T follicular helper cell (primary cell): ENCODE measurements around the gene SMYD5.

ENCODE experiments used
- DNase-seq: peaks from one replicate; pipeline ENCODE4 v3.0.0-alpha.2; 2020; ENCODE audit warnings: low read depth

SMYD5 gene

DNA sequence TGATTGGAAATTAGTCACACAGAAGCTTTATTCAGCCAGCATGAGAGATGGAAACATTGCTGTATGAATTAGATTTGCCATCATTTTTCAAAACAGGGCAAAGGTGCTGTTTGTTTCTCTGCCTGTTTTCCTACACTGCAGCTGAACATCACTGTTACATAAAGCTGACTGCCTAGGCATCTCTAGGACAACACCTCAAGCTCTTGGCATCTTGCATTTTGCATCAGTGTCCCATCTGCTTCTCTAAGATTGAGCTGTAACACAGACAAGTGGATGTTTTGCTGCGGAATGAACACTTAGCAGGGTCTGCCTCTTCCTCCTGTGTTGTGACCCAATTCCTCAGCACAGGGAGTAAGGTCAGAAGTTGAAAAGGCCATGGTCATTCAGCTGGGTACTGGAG is 24.9 kb downstream of the SMYD5 start:
- no peak for DNase-seq

DNA sequence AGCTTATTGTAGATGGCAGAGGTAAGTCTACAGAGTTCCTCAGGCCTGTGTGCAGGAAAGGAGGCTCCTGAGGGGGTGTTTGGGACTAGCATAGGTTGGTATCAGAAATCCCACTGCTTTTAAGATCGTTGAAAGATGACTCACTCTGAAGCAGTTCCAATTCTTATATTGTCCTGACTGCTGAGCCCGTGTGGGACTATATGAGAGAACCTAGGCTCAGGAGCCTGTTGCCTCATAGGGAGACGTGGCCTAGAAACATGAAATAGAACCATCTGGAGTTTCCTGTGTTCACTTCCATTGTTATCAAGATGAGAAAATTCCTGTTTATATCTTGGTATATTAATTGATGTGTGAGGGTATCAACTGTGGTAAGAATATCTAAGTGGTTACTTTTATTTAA is 25.7 kb downstream of the SMYD5 start:
- DNase-seq: no peak

DNA sequence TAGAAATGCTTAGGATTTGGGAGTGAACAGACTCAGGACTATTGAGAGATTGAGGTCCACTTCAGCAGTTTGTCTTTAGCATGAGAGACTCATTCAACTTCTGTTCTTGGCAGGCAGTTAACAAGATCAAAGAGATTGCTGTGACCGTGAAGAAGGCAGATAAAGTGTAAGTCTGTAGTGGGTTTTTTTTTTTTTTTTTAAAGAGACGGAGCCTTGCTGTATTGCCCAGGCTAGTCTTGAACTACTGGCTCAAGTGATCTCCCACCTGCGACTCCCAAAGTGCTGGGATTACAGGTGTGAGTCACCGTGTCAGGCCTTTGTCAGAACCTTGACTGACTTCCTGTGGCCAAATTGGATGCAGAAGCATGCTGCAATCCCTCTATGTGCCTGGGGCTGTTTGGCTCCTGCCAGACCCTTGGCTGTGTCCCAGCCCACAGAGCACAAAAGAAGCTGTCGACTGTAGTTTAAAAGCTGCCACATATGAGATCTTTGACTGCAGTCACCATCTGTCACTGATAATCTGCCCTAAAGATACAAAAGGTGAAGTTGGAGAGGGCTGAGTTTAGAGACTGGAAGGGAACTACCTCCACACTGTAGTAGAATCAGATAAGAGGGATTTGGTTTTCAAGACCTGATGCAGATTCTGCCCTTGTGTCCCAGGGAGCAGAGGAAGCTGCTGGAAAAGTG is 30.0 kb downstream of the SMYD5 start:
- DNase-seq: no peak

DNA sequence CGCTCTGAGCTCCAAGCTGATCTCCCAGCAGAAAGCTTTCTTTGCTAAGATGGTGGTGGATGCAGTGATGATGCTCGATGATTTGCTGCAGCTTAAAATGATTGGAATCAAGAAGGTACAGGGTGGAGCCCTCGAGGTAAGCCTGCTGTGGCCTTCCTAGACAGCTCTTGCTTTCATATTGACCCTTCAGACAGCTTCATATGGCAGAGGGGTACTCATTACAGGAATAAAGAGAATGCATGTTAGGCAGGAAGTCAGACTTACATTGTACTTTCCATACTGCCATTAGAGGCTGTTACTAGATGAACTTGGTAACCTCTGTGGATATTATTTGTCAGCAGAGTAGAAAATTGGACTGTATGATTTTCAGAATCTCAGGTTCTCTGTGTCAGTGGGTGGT is 30.5 kb downstream of the SMYD5 start:
- DNase-seq: no peak

DNA sequence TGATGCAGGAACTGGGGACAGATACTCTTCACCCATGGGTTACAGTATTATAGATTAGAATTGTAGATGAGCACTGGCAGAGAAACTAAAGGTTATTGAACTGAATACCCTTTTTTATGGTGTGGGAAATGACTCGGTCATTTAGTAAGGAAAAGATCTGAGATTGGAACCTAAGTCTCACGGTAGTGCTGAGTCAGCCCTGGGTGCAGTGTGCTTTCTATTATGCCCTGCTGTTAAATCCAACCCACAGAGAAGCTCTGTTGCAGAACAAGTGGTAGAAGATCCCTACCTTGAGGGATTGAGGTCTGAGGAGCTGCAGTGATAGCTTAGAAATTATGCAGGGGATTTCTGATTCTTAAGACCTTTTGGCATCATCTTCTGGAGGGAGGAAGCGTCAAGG is 32.8 kb downstream of the SMYD5 start:
- no peak for DNase-seq

DNA sequence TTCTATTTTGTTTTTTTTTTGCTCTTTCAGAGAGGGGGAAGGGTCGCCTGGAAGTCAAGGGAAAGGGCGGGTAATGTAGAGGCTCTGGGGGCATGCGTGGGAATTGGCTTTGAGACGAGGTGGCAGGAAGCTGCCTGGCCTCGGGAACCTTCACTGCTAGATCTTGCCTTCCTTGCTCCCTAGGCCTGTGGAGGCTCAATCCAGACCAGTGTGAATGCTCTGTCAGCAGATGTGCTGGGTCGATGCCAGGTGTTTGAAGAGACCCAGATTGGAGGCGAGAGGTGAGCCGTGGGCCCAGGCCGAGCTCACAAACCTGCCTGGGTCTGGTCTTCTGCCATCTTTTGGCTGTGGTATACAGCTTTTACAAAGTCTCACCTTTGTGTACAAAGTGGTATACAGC is 35.6 kb downstream of the SMYD5 start:
- DNase-seq: no peak

DNA sequence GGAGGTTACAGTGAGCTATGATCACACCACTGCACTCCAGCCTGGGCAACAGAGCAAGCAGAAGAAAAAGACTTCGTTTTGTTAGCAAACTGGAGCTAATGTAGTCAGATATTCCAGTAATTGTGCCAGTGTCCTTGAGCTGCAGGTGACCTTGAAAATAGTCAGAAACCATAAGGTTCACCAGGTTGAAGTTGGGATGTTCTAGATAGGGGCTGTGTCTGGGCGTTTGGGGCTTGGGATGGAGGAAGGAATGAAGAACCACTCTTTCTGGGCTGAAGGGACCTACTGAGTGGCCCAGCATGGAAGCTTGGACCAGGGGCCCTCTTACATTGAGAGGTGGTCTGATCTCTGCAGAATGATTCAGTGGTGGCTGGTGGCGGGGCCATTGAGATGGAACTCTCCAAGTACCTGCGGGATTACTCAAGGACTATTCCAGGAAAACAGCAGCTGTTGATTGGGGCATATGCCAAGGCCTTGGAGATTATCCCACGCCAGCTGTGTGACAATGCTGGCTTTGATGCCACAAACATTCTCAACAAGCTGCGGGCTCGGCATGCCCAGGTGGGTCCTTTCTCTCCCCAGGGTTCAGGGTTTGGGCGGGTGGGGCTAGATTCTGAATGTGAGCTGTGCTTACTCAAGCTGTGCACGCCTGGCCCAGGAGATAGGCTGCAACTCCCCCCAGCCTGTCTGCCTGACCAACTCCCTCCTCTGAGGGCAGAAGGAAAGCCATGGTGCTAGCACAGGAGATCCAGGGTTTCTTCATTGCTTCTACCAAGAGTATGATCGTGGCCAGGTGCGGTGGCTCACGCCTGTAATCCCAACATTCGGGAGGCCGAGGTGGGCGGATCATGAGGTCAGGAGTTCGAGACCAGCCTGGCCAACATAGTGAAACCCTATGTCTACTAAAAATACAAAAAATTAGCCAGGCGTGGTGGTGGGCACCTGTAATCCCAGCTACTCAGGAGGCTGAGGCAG is 37.1 kb downstream of the SMYD5 start:
- no peak for DNase-seq

DNA sequence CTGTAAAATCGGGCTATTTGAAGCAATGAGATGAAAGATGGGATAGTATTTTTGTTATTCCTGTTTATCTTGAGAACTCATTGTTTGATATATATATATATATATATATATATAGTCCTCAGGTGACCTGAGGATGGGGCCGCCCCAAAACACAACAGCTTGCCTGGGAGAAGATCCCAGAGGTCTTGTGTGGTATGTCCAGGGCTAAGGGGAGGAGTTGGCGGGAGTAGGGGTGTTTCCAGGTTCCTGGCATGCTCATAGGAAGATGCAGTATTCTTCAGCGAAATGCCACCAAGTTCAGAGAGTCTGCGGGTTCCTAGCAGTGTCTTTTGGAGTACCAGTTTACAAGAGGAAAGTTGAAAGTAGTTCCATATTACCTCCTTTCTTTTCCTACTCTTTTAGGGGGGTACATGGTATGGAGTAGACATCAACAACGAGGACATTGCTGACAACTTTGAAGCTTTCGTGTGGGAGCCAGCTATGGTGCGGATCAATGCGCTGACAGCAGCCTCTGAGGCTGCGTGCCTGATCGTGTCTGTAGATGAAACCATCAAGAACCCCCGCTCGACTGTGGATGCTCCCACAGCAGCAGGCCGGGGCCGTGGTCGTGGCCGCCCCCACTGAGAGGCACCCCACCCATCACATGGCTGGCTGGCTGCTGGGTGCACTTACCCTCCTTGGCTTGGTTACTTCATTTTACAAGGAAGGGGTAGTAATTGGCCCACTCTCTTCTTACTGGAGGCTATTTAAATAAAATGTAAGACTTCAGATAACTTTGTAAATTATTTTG is 38.4 kb downstream of the SMYD5 start:
- no peak for DNase-seq

DNA sequence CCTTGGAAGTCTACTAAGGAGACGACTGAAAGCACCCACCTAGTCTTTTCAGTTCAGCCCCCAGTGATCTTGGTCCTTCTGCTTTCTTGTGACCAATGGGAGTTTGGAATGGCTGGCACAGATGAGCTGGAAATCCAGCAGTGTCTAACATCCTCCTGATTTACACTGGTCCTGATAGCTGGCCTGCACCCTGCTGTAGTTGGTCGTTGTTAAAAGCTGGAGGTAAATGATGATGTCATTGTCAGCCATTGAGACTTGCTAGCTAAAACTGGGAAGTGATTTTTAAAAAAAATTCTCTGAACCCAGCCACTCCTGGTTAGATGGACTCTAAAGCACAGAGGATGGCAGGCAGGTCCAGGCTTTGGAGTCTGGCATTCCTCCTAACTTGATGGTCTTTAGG is 39.4 kb downstream of the SMYD5 start:
- no peak for DNase-seq

DNA sequence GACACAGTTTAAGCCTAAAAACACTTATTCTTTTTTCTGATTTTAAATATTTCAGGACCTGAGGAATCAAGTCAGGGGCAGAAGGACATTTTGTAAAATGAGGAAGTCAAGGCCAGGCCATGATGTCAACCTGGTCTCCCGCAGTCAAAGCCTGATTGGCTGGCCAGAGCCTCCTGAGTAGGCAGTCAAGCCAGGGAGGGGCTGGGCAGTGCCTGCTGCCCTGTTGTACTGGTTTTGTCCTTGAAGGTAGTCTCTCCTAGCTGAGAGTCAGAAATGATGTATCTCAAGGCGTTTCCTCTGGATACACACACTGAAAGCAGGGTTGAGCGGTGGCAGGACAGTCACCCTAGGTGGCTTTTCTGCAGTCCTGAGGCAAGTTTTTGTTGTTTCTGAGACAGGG is 39.9 kb downstream of the SMYD5 start:
- DNase-seq: no peak

DNA sequence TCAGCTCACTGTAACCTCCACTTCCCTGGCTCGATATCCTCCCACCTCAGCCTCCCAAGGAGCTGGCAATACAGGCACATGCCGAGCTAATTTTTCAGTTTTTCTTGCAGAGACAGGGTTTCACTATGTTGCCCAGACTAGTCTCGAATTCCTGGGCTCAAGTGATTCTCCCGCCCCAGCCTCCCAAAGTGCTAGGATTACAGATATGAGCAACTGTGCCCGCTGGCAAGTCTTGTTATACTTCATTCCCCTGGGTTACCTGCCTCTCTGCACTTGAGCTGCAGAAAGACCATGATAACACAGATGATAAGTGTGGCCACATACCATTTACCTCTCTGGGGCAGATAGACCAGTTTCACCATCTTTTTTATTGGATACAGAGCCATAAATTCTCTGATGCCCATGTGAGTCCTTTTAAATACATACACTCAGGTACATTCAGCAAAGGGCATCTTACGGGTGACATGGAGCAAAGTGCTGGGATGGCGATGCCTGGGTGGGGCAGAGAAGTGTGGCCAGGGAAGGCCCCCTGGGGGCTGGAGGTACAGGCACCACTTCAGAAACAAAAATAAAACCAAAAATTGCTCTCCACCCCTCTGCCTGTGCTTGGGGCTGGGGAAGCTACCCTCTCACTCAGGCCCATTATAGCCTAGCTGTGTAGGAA is 40.4 kb downstream of the SMYD5 start:
- DNase-seq: no peak

DNA sequence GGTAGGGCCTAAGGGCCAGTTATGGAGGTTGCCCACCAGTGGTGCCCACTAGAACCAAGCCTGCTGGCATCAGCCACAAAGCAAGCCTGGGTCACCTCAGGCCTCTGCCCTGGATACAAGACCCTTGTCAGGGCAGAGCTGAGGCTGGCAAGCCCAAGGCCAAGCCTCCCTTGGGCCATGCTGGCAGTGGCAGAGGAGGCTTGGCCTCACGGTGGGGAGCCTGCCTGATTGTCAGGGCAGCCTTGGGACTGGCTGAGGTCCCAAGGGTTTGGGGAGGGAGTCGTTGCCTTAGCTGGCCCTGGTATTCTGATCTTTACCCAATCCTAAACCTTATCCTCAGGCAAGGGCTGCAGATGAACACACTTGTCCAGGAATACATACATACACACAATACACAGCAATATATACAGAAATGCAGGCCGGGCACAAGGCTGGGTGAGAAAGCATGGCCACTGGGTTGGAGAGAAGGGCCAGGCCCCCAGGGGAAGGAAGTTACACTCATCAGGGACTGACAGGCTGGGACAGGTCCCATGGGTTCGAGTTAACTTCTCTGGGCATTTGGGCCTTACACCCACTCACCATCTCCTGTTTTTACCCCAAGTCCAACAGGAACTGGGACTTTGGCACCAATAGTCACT is 41.1 kb downstream of the SMYD5 start:
- DNase-seq: no peak

DNA sequence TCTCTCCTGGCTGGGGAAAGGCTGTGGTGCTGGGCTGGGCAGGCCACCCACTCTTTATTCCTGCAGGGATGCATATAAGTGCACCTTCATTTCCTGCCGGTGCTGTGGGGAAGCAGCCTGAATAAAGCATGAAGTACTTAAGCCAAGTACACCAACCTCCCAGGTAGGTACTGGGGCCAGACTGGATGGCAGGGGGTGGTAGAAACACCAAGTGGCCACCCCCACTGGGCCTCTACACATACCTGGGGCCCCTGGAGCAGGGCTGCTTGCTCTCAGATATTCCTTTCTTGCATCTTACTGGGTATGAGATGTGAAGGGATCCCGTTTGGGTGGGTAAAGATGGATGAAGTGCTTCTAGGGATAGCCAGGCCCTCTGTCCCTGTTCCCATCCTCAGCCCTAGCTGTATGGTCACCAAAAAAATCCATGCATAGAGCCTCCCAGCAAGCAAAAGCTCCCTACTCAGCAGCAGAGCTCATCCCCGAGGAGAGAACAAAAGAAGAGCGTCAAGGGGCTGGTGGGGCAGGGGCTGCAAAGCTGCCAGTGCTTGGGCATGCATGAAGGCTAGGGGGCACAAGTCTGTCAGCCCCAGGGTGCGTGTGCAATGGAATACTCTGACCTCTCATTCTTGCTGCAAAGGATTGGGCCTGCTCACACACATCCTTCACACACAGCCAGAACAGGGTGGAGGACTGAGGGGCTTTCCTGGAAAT is 42.0 kb downstream of the SMYD5 start:
- no peak for DNase-seq

DNA sequence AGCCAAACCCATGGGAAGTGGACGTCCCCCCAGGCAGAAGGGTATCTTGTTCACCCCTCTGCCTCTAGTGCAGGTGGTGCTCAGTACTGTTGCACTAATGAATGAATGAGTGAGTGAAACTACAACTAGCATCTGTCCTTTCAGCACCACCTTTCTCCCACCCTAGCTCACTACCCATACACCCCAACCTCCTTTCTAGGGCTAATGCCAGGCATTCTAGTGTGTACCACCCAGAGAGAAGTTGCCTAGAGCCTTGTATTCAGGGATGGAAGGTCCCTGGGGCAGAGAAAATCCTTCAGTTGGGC is 42.5 kb downstream of the SMYD5 start:
- no peak for DNase-seq

DNA sequence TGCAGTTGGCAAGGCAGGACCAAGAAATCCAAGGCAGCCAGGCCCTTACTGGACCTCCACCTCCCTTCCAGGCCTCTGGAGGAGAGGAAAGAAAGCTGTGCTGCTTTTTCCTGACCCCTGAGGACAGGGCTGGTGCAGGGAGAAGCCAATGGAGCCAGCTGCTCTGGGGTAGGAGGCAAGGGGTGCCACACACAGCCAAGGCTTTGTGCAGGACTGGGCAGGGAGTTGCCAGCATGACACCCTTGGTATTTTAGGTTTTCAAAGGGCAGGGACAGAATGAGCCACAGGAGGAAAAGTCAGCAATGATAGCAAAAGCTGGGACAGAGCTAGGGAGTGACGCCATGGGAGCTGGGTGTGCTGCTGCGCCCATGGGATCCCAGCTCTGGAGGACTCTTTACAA is 43.0 kb downstream of the SMYD5 start:
- no peak for DNase-seq

DNA sequence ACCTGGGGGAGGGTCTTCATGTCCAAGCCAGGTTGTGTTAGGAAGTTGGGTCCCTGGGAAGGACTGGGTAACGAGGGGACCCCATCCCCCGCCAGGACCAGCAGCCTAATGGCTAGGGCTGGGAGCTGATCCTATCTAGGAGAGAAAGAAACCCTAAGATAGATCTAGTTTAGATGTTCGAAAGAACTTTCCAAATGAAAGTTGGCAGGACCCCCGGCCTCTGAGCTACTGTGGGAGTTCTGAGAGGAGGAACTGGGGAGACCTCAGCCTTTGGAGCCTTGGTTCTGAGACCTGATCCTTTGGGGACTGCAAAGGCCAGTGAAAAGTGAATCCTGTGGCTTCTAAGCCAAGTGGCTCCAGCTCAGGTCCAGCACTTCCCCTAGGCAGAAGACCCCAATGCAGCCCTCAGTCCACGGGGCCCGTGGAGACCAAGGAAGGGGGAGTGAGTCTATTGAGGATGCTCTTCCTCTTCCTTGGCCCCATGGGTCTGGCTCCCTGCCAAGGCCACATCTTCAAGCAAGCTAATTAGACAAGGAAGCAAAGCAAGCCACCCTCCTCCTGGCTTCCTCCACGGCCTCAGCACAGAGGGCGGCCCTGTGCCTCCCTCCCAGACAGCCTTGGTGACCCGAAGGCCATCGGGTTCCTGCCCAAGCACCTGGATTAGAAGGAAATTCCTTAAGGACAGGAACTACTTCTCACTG is 43.5 kb downstream of the SMYD5 start:
- no peak for DNase-seq

DNA sequence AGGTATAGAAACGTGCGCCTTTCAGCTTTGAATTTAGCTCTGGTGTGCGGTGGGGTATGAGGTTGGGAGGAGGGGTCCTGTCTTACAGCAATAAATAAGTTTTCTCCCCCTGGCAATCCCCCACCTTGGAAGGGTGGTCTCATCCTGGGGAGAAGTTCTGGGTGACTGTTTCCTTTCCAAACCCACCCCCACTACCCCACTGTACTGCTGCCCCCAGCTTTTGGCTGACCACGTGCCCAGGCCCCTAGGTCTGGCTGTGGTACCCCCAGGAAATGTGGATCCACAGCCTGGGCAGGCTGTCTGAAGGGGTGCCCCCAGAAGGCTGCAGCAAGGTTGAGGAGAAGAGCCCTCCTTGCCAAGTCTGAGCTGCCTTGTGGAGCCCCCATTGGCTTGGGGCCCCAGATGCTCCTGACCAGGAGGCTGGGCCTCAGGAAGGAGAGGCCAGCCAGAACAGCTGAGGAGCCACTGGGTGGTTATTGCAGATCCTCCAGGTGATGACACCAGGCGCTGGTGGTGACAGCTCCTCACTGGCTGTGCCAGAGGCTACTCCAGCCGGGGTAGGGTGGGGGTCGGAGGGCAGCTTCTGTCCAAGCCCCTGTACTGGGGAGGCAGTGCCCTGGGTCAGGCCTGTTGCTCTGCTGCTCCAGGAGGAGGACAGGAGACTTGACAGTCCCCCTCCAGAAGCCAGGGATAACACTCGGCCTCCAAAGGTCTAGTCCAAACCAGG is 44.3 kb downstream of the SMYD5 start:
- DNase-seq: no peak

DNA sequence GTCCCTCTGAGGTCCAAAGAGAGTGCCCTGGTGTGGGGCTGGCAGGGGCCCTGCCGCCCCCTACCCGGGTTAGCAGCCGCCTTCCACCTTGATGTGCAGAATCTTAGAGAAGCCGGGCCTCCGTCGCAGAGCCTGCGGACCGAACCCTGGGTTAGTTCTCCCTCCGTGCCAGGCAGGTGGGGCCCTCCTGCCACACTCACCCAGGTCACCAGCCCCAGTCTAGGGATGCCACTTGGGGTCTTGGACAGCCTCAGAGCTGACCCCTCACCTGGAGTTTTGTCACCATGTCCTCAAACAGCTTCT is 44.8 kb downstream of the SMYD5 start:
- DNase-seq: no peak

DNA sequence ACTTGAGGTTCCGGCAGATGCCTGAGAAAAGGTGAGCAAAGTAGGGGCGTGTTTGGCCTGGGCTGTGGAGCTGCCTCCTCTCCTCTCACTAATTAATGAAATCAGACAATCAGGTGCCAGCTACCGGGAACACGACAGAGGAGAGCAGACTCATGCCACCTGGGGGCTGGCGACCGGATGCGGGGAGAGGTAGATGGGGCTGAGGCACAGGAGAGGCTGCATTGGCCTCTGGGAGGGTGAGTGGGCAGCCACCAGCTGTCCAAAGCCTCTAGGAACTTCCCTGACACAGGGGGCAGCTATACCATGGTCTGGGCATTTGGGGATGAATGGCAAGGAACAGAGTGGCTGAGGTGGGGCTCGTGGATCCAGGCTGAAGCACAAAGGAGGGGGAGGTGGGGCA is 45.2 kb downstream of the SMYD5 start:
- no peak for DNase-seq
